ENCODE data around the gene TCEANC. TPM values are rescaled to one million over a fixed set of nuclear protein-coding genes. Genes with fewer than 3 reads are reported as not detected.

TCEANC gene
- total and polyA plus RNA-seq, 4 donors: 1.5 to 3.9 (median 2.5) TPM

- WGBS, 2 donors: 97 to 98% methylated on average over 1 of the region's 1 CpG
- Histone ChIP-seq H3K36me3 (ENCODE audit: control insufficient read depth in 1 of 2, insufficient read depth in 2 of 2, low read length in 1 of 2) (no peaks in the 10 kb centered on the region), H3K27me3 (ENCODE audit: control insufficient read depth in 1 of 2, insufficient read depth in 2 of 2, low read length in 1 of 2) (no peaks in the 10 kb centered on the region), H3K9me3 (ENCODE audit: control insufficient read depth, low read length) (no peaks in the 10 kb centered on the region), H3K4me3 (ENCODE audit: low read length in 2 of 2) (no peak overlapping the region), H3K27ac (ENCODE audit: low read depth in 1 of 2, low read length in 2 of 2) (peak overlapping the region in 1 of 2 donors; percentile 16), H3K4me1 (ENCODE audit: control insufficient read depth in 1 of 2, insufficient read depth in 2 of 2, low read length in 2 of 2) (peaks cover 0 to 2% of the 10 kb centered on the region in 2 donors)
- intact Hi-C loops (cut with DNase I): loop anchor here in 1 of 2 donors (5.0 kb wide), 1 partner anchor 37 kb away; the partner anchor contains the start of gene RAB9A
- ATAC-seq (ENCODE audit: low FRiP score) (no peak), DNase-seq (no peak)
Observed at GRCh38 chrX:13650318-13650717, 2.6 kb upstream of the TCEANC start.

GRCh38 chrX:13651150-13651549, 1.8 kb upstream of the TCEANC start:
- intact Hi-C loops (cut with DNase I): loop anchor here in 1 of 2 donors (5.0 kb wide), 1 partner anchor 36 kb away; the partner anchor contains the start of gene RAB9A
- ATAC-seq (ENCODE audit: low FRiP score): no peak
- H3K4me3 ChIP-seq (ENCODE audit: low read length in 2 of 2): no peak overlapping the region
- no peaks in the 10 kb centered on the region for H3K36me3 ChIP-seq (ENCODE audit: control insufficient read depth in 1 of 2, insufficient read depth in 2 of 2, low read length in 1 of 2)
- DNase-seq: no peak
- H3K27ac ChIP-seq (ENCODE audit: low read depth in 1 of 2, low read length in 2 of 2): no peak overlapping the region
- WGBS, 2 donors: 16 to 52% methylated on average over 3 of the region's 3 CpGs
- no peaks in the 10 kb centered on the region for H3K9me3 ChIP-seq (ENCODE audit: control insufficient read depth, low read length)
- H3K4me1 ChIP-seq (ENCODE audit: control insufficient read depth in 1 of 2, insufficient read depth in 2 of 2, low read length in 2 of 2): peaks cover 0 to 2% of the 10 kb centered on the region in 2 donors
- no peaks in the 10 kb centered on the region for H3K27me3 ChIP-seq (ENCODE audit: control insufficient read depth in 1 of 2, insufficient read depth in 2 of 2, low read length in 1 of 2)

- DNase-seq: no peak
- 11 to 36% methylated on average over 7 of the region's 7 CpGs for WGBS, 2 donors
- intact Hi-C loops (cut with DNase I): loop anchor here in 1 of 2 donors (2.0 to 5.0 kb wide), 2 partner anchors 35 to 376 kb away; partner anchors contain the start of genes GEMIN8 and RAB9A
Observed at GRCh38 chrX:13652287-13652793, 601 bp upstream of the TCEANC start.

GRCh38 chrX:13654116-13654515, 1.2 kb downstream of the TCEANC start:
- intact Hi-C loops (cut with DNase I): loop anchor here in 1 of 2 donors (5.0 kb wide), 1 partner anchor 33 kb away; the partner anchor contains the start of gene RAB9A
- Histone ChIP-seq H3K4me1 (ENCODE audit: control insufficient read depth in 1 of 2, insufficient read depth in 2 of 2, low read length in 2 of 2) (peaks cover 0 to 2% of the 10 kb centered on the region in 2 donors), H3K27ac (ENCODE audit: low read depth in 1 of 2, low read length in 2 of 2) (no peak overlapping the region), H3K9me3 (ENCODE audit: control insufficient read depth, low read length) (no peaks in the 10 kb centered on the region), H3K36me3 (ENCODE audit: control insufficient read depth in 1 of 2, insufficient read depth in 2 of 2, low read length in 1 of 2) (no peaks in the 10 kb centered on the region), H3K4me3 (ENCODE audit: low read length in 2 of 2) (no peak overlapping the region), H3K27me3 (ENCODE audit: control insufficient read depth in 1 of 2, insufficient read depth in 2 of 2, low read length in 1 of 2) (no peaks in the 10 kb centered on the region)
- DNase-seq (no peak), ATAC-seq (ENCODE audit: low FRiP score) (no peak)

More at GRCh38 chrX:13652287-13652793, 601 bp upstream of the TCEANC start:
- Histone ChIP-seq H3K9me3 (ENCODE audit: control insufficient read depth, low read length) (no peaks in the 10 kb centered on the region), H3K4me1 (ENCODE audit: control insufficient read depth in 1 of 2, insufficient read depth in 2 of 2, low read length in 2 of 2) (peaks cover 0 to 2% of the 10 kb centered on the region in 2 donors), H3K27ac (ENCODE audit: low read depth in 1 of 2, low read length in 2 of 2) (peak overlapping the region in 1 of 2 donors; percentile 91), H3K4me3 (ENCODE audit: low read length in 2 of 2) (peak overlapping the region; percentile 59 to 77), H3K27me3 (ENCODE audit: control insufficient read depth in 1 of 2, insufficient read depth in 2 of 2, low read length in 1 of 2) (no peaks in the 10 kb centered on the region), H3K36me3 (ENCODE audit: control insufficient read depth in 1 of 2, insufficient read depth in 2 of 2, low read length in 1 of 2) (no peaks in the 10 kb centered on the region)
- no peak for ATAC-seq (ENCODE audit: low FRiP score)

GRCh38 chrX:13655674-13656073, 2.7 kb downstream of the TCEANC start:
- intact Hi-C loops (cut with DNase I): loop anchor here (5.0 kb wide), 2 partner anchors 92 to 242 kb away; no protein-coding TSS in a partner anchor
- no peak overlapping the region for H3K27ac ChIP-seq (ENCODE audit: low read depth in 1 of 2, low read length in 2 of 2)
- 84% methylated on average over 3 of the region's 3 CpGs for WGBS, 2 donors
- H3K36me3 ChIP-seq (ENCODE audit: control insufficient read depth in 1 of 2, insufficient read depth in 2 of 2, low read length in 1 of 2): no peaks in the 10 kb centered on the region
- H3K27me3 ChIP-seq (ENCODE audit: control insufficient read depth in 1 of 2, insufficient read depth in 2 of 2, low read length in 1 of 2): no peaks in the 10 kb centered on the region
- no peak overlapping the region for H3K4me3 ChIP-seq (ENCODE audit: low read length in 2 of 2)
- H3K9me3 ChIP-seq (ENCODE audit: control insufficient read depth, low read length): no peaks in the 10 kb centered on the region
- ATAC-seq (ENCODE audit: low FRiP score) (no peak), DNase-seq (no peak)
- no peaks in the 10 kb centered on the region for H3K4me1 ChIP-seq (ENCODE audit: control insufficient read depth in 1 of 2, insufficient read depth in 2 of 2, low read length in 2 of 2)

- no peak overlapping the region for H3K27ac ChIP-seq (ENCODE audit: low read depth in 1 of 2, low read length in 2 of 2)
- H3K4me3 ChIP-seq (ENCODE audit: low read length in 2 of 2): no peak overlapping the region
- peaks cover 0 to 4% of the 10 kb centered on the region in 2 donors for H3K36me3 ChIP-seq (ENCODE audit: control insufficient read depth in 1 of 2, insufficient read depth in 2 of 2, low read length in 1 of 2)
- 12 to 18% methylated on average over 2 of the region's 2 CpGs for WGBS, 2 donors
- intact Hi-C loops (cut with DNase I): loop anchor here (2.0 to 5.0 kb wide), 3 partner anchors 89 to 374 kb away; no protein-coding TSS in a partner anchor
- no peaks in the 10 kb centered on the region for H3K4me1 ChIP-seq (ENCODE audit: control insufficient read depth in 1 of 2, insufficient read depth in 2 of 2, low read length in 2 of 2)
- H3K9me3 ChIP-seq (ENCODE audit: control insufficient read depth, low read length): no peaks in the 10 kb centered on the region
- ATAC-seq (ENCODE audit: low FRiP score) (peak; percentile 75), DNase-seq (no peak)
- H3K27me3 ChIP-seq (ENCODE audit: control insufficient read depth in 1 of 2, insufficient read depth in 2 of 2, low read length in 1 of 2): no peaks in the 10 kb centered on the region
Observed at GRCh38 chrX:13658602-13659001, 5.7 kb downstream of the TCEANC start.

GRCh38 chrX:13659063-13659462, 6.1 kb downstream of the TCEANC start:
- no peak for ATAC-seq (ENCODE audit: low FRiP score)
- Histone ChIP-seq H3K9me3 (ENCODE audit: control insufficient read depth, low read length) (no peaks in the 10 kb centered on the region), H3K27me3 (ENCODE audit: control insufficient read depth in 1 of 2, insufficient read depth in 2 of 2, low read length in 1 of 2) (no peaks in the 10 kb centered on the region), H3K36me3 (ENCODE audit: control insufficient read depth in 1 of 2, insufficient read depth in 2 of 2, low read length in 1 of 2) (peaks cover 0 to 4% of the 10 kb centered on the region in 2 donors), H3K4me1 (ENCODE audit: control insufficient read depth in 1 of 2, insufficient read depth in 2 of 2, low read length in 2 of 2) (no peaks in the 10 kb centered on the region), H3K27ac (ENCODE audit: low read depth in 1 of 2, low read length in 2 of 2) (no peak overlapping the region), H3K4me3 (ENCODE audit: low read length in 2 of 2) (no peak overlapping the region)
- intact Hi-C loops (cut with DNase I): loop anchor here (2.0 to 5.0 kb wide), 3 partner anchors 88 to 374 kb away; no protein-coding TSS in a partner anchor
- DNase-seq: no peak
- 28 to 52% methylated on average over 6 of the region's 6 CpGs for WGBS, 2 donors

- peaks cover 0 to 4% of the 10 kb centered on the region in 2 donors for H3K36me3 ChIP-seq (ENCODE audit: control insufficient read depth in 1 of 2, insufficient read depth in 2 of 2, low read length in 1 of 2)
- DNase-seq (no peak), ATAC-seq (ENCODE audit: low FRiP score) (no peak)
- H3K27ac ChIP-seq (ENCODE audit: low read depth in 1 of 2, low read length in 2 of 2): no peak overlapping the region
- no peaks in the 10 kb centered on the region for H3K4me1 ChIP-seq (ENCODE audit: control insufficient read depth in 1 of 2, insufficient read depth in 2 of 2, low read length in 2 of 2)
- WGBS, 2 donors: 84 to 94% methylated on average over 6 of the region's 6 CpGs
- H3K4me3 ChIP-seq (ENCODE audit: low read length in 2 of 2): no peak overlapping the region
- no peaks in the 10 kb centered on the region for H3K27me3 ChIP-seq (ENCODE audit: control insufficient read depth in 1 of 2, insufficient read depth in 2 of 2, low read length in 1 of 2)
- H3K9me3 ChIP-seq (ENCODE audit: control insufficient read depth, low read length): no peaks in the 10 kb centered on the region
- intact Hi-C loops (cut with DNase I): loop anchor here in 1 of 2 donors (5.0 kb wide), 1 partner anchor 75 kb away; no protein-coding TSS in a partner anchor
Observed at GRCh38 chrX:13661735-13662288, 8.9 kb downstream of the TCEANC start.
